Thymus (tissue), 11 donors: ENCODE measurements around the gene NAA10. TPM values are rescaled to one million over a fixed set of nuclear protein-coding genes. Genes with fewer than 3 reads are reported as not detected.

ENCODE experiments used
- DNase-seq, 9 donors: peaks; one replicate each; pipeline ENCODE4 v3.0.0-alpha.2; 2013; ENCODE audit warnings: low spot score in 9 of 9, low read depth in 6 of 9, missing footprints in 1 of 9
- H3K27ac ChIP-seq, 2 donors: one replicate each; pipeline ENCODE4 v1.5.1; 2013; ENCODE audit warnings: control low read depth in 1 of 2, low read depth in 1 of 2, low read length in 1 of 2, mild to moderate bottlenecking in 1 of 2, moderate library complexity in 1 of 2
- H3K27me3 ChIP-seq, 2 donors: one replicate each; pipeline ENCODE4 v1.5.1; 2013; ENCODE audit warnings: low read length in 1 of 2; ENCODE audit not compliant: control insufficient read depth in 2 of 2, insufficient read depth in 1 of 2
- H3K36me3 ChIP-seq, 2 donors: one replicate each; pipeline ENCODE4 v1.5.1; 2013; ENCODE audit warnings: low read length in 1 of 2, mild to moderate bottlenecking in 1 of 2, moderate library complexity in 1 of 2; ENCODE audit not compliant: control insufficient read depth in 2 of 2, insufficient read depth in 2 of 2
- H3K4me1 ChIP-seq, 2 donors: one replicate each; pipeline ENCODE4 v1.5.1; 2013; ENCODE audit warnings: low read length in 2 of 2; ENCODE audit not compliant: control insufficient read depth in 2 of 2, insufficient read depth in 2 of 2
- H3K4me3 ChIP-seq, 2 donors: one replicate each; pipeline ENCODE4 v1.5.1; 2013; ENCODE audit warnings: low read length in 2 of 2, control low read depth in 1 of 2, mild to moderate bottlenecking in 1 of 2
- H3K9me3 ChIP-seq, 2 donors: one replicate each; pipeline ENCODE4 v1.5.1; 2013; ENCODE audit warnings: low read length in 1 of 2, mild to moderate bottlenecking in 1 of 2; ENCODE audit not compliant: control insufficient read depth in 2 of 2, insufficient read depth in 1 of 2
- WGBS: extraction: QIAGEN DNeasy Blood & Tissue Kit; methylation state at CpG from one replicate; pipeline ENCODE4 v1.1.7; 2013; 5-methylcytosine and 5-hydroxymethylcytosine counted together
- polyA plus RNA-seq: library from polyadenylated mRNA; stranded (reverse); fragments of 200-250 nt; gene quantifications from one replicate; pipeline ENCODE4 v1.2.3, GENCODE V29; 2013
- total RNA-seq: library from RNA; stranded (reverse); fragments of 120-200 nt; gene quantifications from one replicate; pipeline ENCODE4 v1.2.4, GENCODE V29; 2013
- donor health status: healthy.

Gene NAA10
- total and polyA plus RNA-seq, 2 donors: 41.3 to 94.7 TPM

- peaks cover 8 to 14% of the 10 kb centered on the region in 2 donors for H3K4me1 ChIP-seq
- WGBS: 98% methylated on average over 22 of the region's 22 CpGs
Measured at GRCh38 chrX:153960786-153961185, 25.9 kb upstream of the NAA10 start.

GRCh38 chrX:153960077-153960476 lies 25.2 kb upstream of the NAA10 start:
- Histone ChIP-seq H3K4me1 (peaks cover under 1 to 6% of the 10 kb centered on the region in 2 donors), H3K9me3 (no peaks in the 10 kb centered on the region), H3K36me3 (peaks cover 93 to 99% of the 10 kb centered on the region in 2 donors), H3K27me3 (no peaks in the 10 kb centered on the region), H3K4me3 (no peak overlapping the region), H3K27ac (no peak overlapping the region)
- WGBS: over 99% methylated on average over 16 of the region's 16 CpGs
- DNase-seq: no peak

More at GRCh38 chrX:153960786-153961185, 25.9 kb upstream of the NAA10 start:
- no peak overlapping the region for H3K4me3 ChIP-seq
- peaks cover 85 to 96% of the 10 kb centered on the region in 2 donors for H3K36me3 ChIP-seq
- no peak for DNase-seq
- no peak overlapping the region for H3K27ac ChIP-seq
- H3K27me3 ChIP-seq: no peaks in the 10 kb centered on the region
- H3K9me3 ChIP-seq: no peaks in the 10 kb centered on the region

GRCh38 chrX:153959649-153960048 lies 24.8 kb upstream of the NAA10 start:
- Histone ChIP-seq H3K36me3 (peaks cover 95 to 99% of the 10 kb centered on the region in 2 donors), H3K27me3 (no peaks in the 10 kb centered on the region), H3K9me3 (no peaks in the 10 kb centered on the region), H3K4me1 (peaks cover 0 to 2% of the 10 kb centered on the region in 2 donors), H3K4me3 (no peak overlapping the region), H3K27ac (no peak overlapping the region)
- WGBS: 98% methylated on average over 15 of the region's 15 CpGs
- DNase-seq: no peak

- Histone ChIP-seq H3K36me3 (peaks cover 96 to 99% of the 10 kb centered on the region in 2 donors), H3K9me3 (no peaks in the 10 kb centered on the region), H3K4me1 (no peaks in the 10 kb centered on the region), H3K4me3 (no peak overlapping the region), H3K27ac (no peak overlapping the region), H3K27me3 (no peaks in the 10 kb centered on the region)
- WGBS: 98% methylated on average over 14 of the region's 14 CpGs
- DNase-seq: no peak
Measured at GRCh38 chrX:153958605-153959004, 23.8 kb upstream of the NAA10 start.

- Histone ChIP-seq H3K9me3 (no peaks in the 10 kb centered on the region), H3K27ac (no peak overlapping the region), H3K4me1 (peaks cover 0 to 5% of the 10 kb centered on the region in 2 donors), H3K36me3 (peaks cover 92 to 98% of the 10 kb centered on the region in 2 donors), H3K4me3 (no peak overlapping the region), H3K27me3 (no peaks in the 10 kb centered on the region)
- DNase-seq: no peak
- WGBS: 93% methylated on average over 17 of the region's 17 CpGs
Measured at GRCh38 chrX:153957224-153957623, 22.4 kb upstream of the NAA10 start.

GRCh38 chrX:153956044-153956907 lies 21.4 kb upstream of the NAA10 start:
- Histone ChIP-seq H3K4me1 (peaks cover 0 to 5% of the 10 kb centered on the region in 2 donors), H3K4me3 (no peak overlapping the region), H3K36me3 (peaks cover 92 to 98% of the 10 kb centered on the region in 2 donors), H3K27ac (no peak overlapping the region), H3K27me3 (no peaks in the 10 kb centered on the region), H3K9me3 (no peaks in the 10 kb centered on the region)
- 97% methylated on average over 35 of the region's 35 CpGs for WGBS
- no peak for DNase-seq

GRCh38 chrX:153955228-153955732 lies 20.4 kb upstream of the NAA10 start:
- 94% methylated on average over 12 of the region's 12 CpGs for WGBS
- Histone ChIP-seq H3K4me3 (no peak overlapping the region), H3K27me3 (no peaks in the 10 kb centered on the region), H3K9me3 (no peaks in the 10 kb centered on the region), H3K27ac (no peak overlapping the region), H3K4me1 (peaks cover 0 to 5% of the 10 kb centered on the region in 2 donors), H3K36me3 (peaks cover 93 to 99% of the 10 kb centered on the region in 2 donors)
- DNase-seq: no peak

GRCh38 chrX:153954558-153955227 lies 19.9 kb upstream of the NAA10 start:
- Histone ChIP-seq H3K9me3 (no peaks in the 10 kb centered on the region), H3K27ac (no peak overlapping the region), H3K4me1 (peaks cover 0 to 9% of the 10 kb centered on the region in 2 donors), H3K27me3 (no peaks in the 10 kb centered on the region), H3K36me3 (peaks cover 93 to 99% of the 10 kb centered on the region in 2 donors), H3K4me3 (no peak overlapping the region)
- no peak for DNase-seq
- WGBS: 98% methylated on average over 44 of the region's 44 CpGs
